ENCODE measurements around the gene GTF2H1.
"Not testable (repeated sequence)": the region's sequence is repeated elsewhere in the genome, so short reads cannot be mapped to it uniquely, and the experiment has no call there.

The GTF2H1 gene

GRCh38 chr11:18319914-18320313 lies 2.5 kb upstream of the GTF2H1 start:
- no peak for DNase-seq (ENCODE audit: low read depth)

DNA sequence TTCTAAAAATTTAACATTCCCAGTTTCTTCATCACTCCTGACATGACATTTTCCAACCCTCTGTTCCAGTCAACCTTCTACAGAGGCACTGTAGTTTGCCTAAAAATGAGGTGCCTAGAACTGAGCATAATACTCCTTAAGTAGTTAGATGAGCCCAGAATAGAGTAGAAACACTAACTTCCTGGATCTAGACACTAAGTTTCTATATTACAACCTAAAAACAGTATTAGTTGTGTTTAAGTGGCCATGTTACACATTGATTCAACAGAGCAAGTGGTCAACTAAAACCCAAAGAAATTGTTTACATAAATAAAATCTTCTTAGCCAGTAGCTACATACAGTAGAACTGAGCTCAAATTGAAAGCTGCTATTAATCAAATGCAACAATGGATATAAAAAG lies 1.8 kb upstream of the GTF2H1 start:
- DNase-seq (ENCODE audit: low read depth): no peak

GRCh38 chr11:18321578-18321968 lies 794 bp upstream of the GTF2H1 start:
- no peak for DNase-seq (ENCODE audit: low read depth)

GRCh38 chr11:18322818-18323570 lies 627 bp downstream of the GTF2H1 start:
- no peak for DNase-seq (ENCODE audit: low read depth)

DNA sequence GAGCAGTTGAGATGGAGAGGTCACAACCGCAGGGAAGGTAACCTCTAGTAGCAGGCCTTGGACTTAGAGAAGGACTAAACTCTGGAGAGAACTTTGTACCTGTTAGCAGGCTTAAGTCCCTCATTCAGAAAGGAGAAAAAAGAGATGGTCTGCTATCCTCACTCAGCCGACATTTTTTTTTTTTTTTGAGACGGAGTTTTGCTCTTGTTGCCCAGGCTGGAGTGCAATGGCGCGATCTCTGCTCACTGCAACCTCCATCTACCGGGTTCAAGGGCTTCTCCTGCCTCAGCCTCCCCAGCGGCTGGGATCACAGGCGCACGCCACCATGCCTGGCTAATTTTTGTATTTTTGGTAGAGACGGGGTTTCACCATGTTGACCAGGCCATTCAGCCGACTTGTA lies 1.5 kb downstream of the GTF2H1 start:
- DNase-seq (ENCODE audit: low read depth): not testable (repeated sequence)

- DNase-seq (ENCODE audit: low read depth): no peak
Observed at GRCh38 chr11:18324381-18324780, 2.0 kb downstream of the GTF2H1 start.

DNA sequence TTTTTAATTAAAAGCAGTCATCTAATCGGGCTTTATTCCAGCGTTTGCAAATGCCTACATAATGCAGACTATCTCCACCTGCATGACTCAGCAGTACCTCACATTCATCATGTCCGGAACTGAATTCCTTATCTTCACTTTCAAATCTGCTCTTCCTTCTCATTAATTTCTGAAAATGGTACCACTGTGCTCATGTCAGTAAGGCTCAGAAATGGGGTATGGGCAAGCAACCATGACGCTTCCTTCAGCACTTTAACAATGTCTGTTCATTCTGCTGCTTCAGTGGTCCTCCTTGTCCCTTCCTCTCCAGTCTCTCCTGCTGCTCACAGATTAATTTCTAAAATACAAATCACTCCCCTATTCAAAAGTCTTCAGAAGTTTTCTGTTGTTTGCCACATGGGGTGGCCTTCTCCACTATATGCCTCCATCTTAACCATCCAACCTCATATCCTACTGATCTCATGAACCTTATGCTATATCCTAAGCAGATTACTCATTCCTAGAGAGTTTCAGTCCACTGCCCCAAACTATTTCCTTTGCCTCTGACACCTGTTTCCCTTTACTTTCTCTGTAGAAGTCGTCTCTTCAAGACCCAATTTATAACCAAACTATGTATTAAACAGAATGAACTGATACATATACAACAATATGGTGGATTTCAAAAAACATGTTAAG lies 7.0 kb downstream of the GTF2H1 start:
- DNase-seq (ENCODE audit: low read depth): no peak

- no peak for DNase-seq (ENCODE audit: low read depth)
Observed at GRCh38 chr11:18330921-18331320, 8.6 kb downstream of the GTF2H1 start.

DNA sequence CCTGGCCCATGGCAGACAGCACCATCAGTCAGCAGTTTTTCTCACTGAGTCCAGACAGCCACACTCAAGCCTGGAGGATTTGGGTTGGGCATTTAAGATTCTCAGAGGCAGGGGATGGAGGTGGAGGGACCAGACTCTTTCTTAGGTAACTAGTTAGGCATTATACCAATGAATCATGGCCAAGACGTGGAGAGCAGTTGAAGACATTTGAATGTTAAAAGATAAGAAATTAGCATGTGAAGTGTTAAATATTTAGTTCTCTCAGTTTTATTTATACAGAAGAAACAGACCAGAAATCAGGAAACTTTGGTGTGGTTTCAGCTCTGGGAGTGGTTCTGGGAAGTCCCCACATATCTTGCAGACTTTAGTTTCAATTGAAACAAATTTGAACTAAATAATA lies 9.9 kb downstream of the GTF2H1 start:
- DNase-seq (ENCODE audit: low read depth): no peak

- no peak for DNase-seq (ENCODE audit: low read depth)
Observed at GRCh38 chr11:18332891-18333290, 10.5 kb downstream of the GTF2H1 start.

GRCh38 chr11:18347471-18348125 lies 25.2 kb downstream of the GTF2H1 start:
- DNase-seq (ENCODE audit: low read depth): no peak

GRCh38 chr11:18352581-18352980 lies 30.2 kb downstream of the GTF2H1 start:
- DNase-seq (ENCODE audit: low read depth): no peak

GRCh38 chr11:18358646-18359045 lies 36.3 kb downstream of the GTF2H1 start:
- no peak for DNase-seq (ENCODE audit: low read depth)

GRCh38 chr11:18361154-18361553 lies 38.8 kb downstream of the GTF2H1 start:
- no peak for DNase-seq (ENCODE audit: low read depth)

DNA sequence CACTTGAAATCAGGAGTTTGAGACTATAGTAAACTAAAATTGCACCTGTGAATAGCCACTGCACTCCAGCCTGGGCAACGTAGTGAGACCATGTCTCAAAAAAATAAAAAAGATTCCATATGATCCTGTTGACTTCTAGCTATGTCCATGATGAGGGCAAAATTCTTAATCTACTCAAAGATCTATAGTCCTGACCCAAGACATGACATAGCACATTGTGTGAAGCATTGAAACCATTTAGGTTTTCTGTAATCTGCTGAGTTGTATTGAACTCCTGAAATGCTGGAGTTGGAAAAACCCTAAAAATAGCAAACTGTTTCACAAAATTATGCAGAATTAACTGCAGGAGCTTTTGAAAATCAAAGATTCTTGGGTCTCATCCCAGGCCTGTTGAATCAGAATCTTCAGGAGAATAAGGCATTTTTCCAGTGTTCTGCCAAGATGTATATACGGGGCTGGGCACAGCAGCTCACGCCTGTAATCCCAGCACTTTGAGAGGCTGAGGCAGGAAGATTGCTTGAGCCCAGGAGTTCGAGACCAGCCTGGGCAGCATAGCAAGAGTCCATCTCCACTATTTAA lies 42.2 kb downstream of the GTF2H1 start:
- DNase-seq (ENCODE audit: low read depth): no peak

DNA sequence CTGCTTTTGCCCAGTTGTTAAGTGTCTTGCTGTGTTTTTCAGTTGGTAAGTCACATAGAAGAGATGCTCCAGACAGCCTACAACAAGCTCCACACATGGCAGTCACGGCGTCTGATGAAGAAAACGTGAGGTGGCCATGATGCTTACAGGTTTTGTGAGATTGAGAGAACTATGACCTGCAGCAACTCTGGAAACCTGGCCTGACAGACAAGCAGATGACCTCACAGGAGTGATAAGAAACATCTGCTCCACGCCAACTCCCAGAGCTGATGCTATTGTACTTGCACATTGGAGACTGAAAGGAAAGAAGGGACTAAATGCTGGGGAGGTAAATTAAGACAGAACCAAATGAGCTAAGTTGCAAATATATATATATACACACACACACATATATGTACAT lies 43.4 kb downstream of the GTF2H1 start:
- DNase-seq (ENCODE audit: low read depth): no peak

- DNase-seq (ENCODE audit: low read depth): no peak
Observed at GRCh38 chr11:18366286-18366685, 43.9 kb downstream of the GTF2H1 start.

DNA sequence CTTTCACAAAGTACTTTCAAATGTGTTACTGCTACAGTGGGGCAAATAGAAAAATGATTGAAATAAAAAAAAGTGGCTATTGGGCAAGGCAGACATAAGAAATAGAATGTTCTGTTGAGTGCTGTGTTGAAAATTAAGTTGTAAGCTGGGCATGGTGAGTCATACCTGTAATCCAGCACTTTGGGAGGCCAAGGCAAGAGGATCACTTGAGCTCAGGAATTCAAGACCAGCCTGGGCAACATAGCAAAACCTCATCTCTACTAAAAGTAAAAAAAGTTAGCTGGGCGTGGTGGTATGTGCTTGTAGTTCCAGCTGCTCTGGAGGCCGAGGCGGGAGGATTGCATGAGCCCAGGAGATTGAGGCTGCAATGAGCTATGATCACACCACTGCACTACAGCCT lies 45.1 kb downstream of the GTF2H1 start:
- DNase-seq (ENCODE audit: low read depth): no peak

- no peak for DNase-seq (ENCODE audit: low read depth)
Observed at GRCh38 chr11:18368221-18368620, 45.9 kb downstream of the GTF2H1 start.

- no peak for DNase-seq (ENCODE audit: low read depth)
Observed at GRCh38 chr11:18369398-18369797, 47.0 kb downstream of the GTF2H1 start.

DNA sequence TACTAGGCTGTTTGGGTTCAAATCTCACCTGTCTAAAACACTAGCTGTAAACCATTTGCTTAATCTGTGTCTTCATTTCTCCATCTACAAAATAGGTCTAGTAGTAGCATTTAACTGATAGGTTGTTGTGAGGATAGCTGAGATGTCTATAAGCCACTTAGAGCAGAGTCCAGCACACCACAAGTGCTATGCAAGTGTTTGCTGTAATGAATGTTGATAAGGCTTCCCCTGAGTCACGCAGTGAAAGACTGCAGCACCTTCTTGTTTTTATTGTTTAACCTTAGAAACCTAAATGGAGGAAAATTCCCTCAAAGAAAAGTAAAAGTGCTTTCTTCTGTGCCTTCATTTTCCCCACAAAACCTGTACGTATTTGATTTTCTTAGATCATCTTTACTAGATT lies 48.9 kb downstream of the GTF2H1 start:
- no peak for DNase-seq (ENCODE audit: low read depth)

DNA sequence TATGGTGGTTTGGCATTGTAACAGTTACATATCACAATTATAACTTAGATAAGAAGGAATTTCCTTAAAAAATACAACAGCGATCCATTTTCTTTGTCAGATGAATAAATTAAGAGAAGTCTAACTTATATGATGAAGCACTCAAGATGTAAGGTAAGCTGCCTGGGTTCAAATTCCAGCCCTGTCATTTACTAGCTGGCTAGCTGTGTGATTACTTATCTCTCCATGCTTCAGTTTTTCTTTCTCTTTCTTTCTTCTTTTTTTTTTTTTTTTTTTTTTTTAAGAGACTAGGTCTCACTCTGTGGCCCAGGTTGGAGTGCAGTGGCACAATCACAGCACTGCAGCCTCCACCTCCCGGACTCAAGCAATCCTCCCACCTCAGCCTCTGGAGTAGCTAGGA lies 49.8 kb downstream of the GTF2H1 start:
- no peak for DNase-seq (ENCODE audit: low read depth)

- no peak for DNase-seq (ENCODE audit: low read depth)
Observed at GRCh38 chr11:18374956-18375355, 52.6 kb downstream of the GTF2H1 start.

Measured in activated T-helper 1 cell treated with Interleukin-2 at 50 U/mL for 16 hours (primary cell).